C4-2B (cell line): ENCODE measurements around the gene DUSP10.

Experiments
- ZFX ChIP-seq: fragments of 450-650 bp; IDR thresholded peaks from 2 replicates; pipeline ENCODE4 v1.6.1; 2017
- TF ChIP-seq, protein P1 (sequence below): fragments of 450-650 bp; conservative IDR thresholded peaks from 2 replicates; pipeline ENCODE4 v1.5.1; 2017; ENCODE audit warnings: mild to moderate bottlenecking

DNA sequence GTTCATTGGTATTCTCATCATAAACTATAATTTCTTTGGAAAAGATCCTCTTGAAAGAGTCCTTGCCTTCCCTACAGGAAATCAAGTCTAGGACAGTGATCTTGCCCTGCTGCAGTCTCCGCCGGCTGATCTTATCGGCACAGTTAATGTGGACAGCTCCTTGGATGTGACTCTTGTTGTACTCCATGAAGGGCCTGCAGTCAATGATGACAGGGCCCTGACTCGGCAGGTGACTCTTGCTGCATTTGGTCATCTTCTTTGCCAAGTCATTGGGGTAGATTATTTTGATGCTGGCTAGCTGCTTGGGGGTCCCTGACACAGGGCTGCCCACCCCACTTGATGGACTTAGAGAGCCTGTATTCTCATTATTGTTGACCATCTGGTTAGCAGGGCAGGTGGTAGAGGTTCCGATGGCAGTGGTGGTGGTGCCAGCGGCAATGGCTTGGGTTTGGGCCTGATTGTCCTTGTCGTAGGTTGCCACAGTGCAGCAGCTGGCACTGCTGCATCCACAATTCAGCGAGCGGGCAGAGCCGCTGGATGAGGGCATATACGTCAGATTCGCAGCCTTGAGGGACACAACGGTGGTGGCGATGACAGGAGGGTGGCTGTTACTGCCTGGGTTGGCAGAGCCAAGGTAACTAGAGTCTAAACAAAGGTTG is 2.7 kb downstream of the DUSP10 start:
- TF ChIP-seq, protein P1, sequence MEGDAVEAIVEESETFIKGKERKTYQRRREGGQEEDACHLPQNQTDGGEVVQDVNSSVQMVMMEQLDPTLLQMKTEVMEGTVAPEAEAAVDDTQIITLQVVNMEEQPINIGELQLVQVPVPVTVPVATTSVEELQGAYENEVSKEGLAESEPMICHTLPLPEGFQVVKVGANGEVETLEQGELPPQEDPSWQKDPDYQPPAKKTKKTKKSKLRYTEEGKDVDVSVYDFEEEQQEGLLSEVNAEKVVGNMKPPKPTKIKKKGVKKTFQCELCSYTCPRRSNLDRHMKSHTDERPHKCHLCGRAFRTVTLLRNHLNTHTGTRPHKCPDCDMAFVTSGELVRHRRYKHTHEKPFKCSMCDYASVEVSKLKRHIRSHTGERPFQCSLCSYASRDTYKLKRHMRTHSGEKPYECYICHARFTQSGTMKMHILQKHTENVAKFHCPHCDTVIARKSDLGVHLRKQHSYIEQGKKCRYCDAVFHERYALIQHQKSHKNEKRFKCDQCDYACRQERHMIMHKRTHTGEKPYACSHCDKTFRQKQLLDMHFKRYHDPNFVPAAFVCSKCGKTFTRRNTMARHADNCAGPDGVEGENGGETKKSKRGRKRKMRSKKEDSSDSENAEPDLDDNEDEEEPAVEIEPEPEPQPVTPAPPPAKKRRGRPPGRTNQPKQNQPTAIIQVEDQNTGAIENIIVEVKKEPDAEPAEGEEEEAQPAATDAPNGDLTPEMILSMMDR = no peak
- no peak for TF ChIP-seq ZFX
